IMR-90 (cell line): Measurements from ENCODE around the gene SNAPIN. TPM values are rescaled to one million over a fixed set of nuclear protein-coding genes. Genes with fewer than 3 reads are reported as not detected.

Experiments used
- ATAC-seq: fragments of 200-7000 bp; cut with Tn5 transposase; 2 replicates; pipeline ENCODE4 v1.9.1; 2020; ENCODE audit warnings: low read depth, mild to moderate bottlenecking, moderate library complexity
- BruUV-seq: library from RNA; stranded (reverse); fragments of 400-500 nt; replicated peaks from 2 replicates; lab custom pipeline; 2021; lab: Mats Ljungman, UMichigan
- CTCF ChIA-PET: fragments of 300-600 bp; formaldehyde crosslinking; extraction: SDS; loops from one replicate; lab custom pipeline; 2021; ENCODE audit warnings: antibody characterized with exemption; lab: Yijun Ruan, JAX
- POLR2A ChIA-PET: fragments of 300-600 bp; sonication (Branson Sonifier 250); formaldehyde crosslinking; loops from one replicate; lab custom pipeline; 2022; ENCODE audit warnings: antibody characterized with exemption; ENCODE audit not compliant: unreplicated experiment; lab: Charles Lee
- DNase-seq: peaks from one replicate; pipeline ENCODE4 v3.0.0; 2013
- H2AFZ ChIP-seq: replicated peaks from 2 replicates; pipeline ENCODE3; 2013; ENCODE audit warnings: low read length, mild to moderate bottlenecking; ENCODE audit not compliant: poor library complexity
- H2AK5ac ChIP-seq: 2 replicates; pipeline ENCODE4 v1.6.1; 2013; ENCODE audit warnings: low read depth, low read length, inconsistent platforms
- H2AK9ac ChIP-seq: replicated peaks from 2 replicates; pipeline ENCODE3; 2013; ENCODE audit warnings: mild to moderate bottlenecking, low read depth, low read length, moderate library complexity; ENCODE audit not compliant: poor library complexity
- H2BK120ac ChIP-seq: 2 replicates; pipeline ENCODE4 v1.6.1; 2013; ENCODE audit warnings: low read depth, low read length, inconsistent platforms
- H2BK15ac ChIP-seq: 3 replicates; pipeline ENCODE4 v1.6.1; 2013; ENCODE audit warnings: low read depth, low read length, inconsistent platforms
- H2BK20ac ChIP-seq: 2 replicates; pipeline ENCODE4 v1.6.1; 2013; ENCODE audit warnings: low read depth, mild to moderate bottlenecking, inconsistent platforms, low read length, moderate library complexity
- H2BK5ac ChIP-seq: 2 replicates; pipeline ENCODE4 v1.6.1; 2013; ENCODE audit warnings: mild to moderate bottlenecking, low read depth, low read length, inconsistent platforms; ENCODE audit not compliant: poor library complexity, severe bottlenecking
- H3K14ac ChIP-seq: replicated peaks from 2 replicates; pipeline ENCODE4 v1.6.1; 2013; ENCODE audit warnings: low read depth, low read length, inconsistent platforms
- H3K18ac ChIP-seq: 2 replicates; pipeline ENCODE4 v1.6.1; 2013; ENCODE audit warnings: low read depth, low read length, control low read depth
- H3K23ac ChIP-seq: 2 replicates; pipeline ENCODE4 v1.6.1; 2013; ENCODE audit warnings: low read depth, low read length, inconsistent platforms
- H3K27ac ChIP-seq: 2 replicates; pipeline ENCODE4 v1.5.1; 2013; ENCODE audit warnings: mild to moderate bottlenecking, control low read depth, low read length; ENCODE audit not compliant: insufficient read depth
- H3K27me3 ChIP-seq: 2 replicates; pipeline ENCODE4 v1.6.1; 2013; ENCODE audit warnings: low read length; ENCODE audit not compliant: control insufficient read depth, insufficient read depth
- H3K36me3 ChIP-seq: 2 replicates; pipeline ENCODE4 v1.6.1; 2013; ENCODE audit warnings: low read length, mixed read lengths; ENCODE audit not compliant: control insufficient read depth, insufficient read depth
- H3K4ac ChIP-seq: 2 replicates; pipeline ENCODE4 v1.6.1; 2013; ENCODE audit warnings: low read depth, low read length, inconsistent platforms
- H3K4me1 ChIP-seq: 2 replicates; pipeline ENCODE4 v1.6.1; 2013; ENCODE audit warnings: low read length, mixed read lengths; ENCODE audit not compliant: control insufficient read depth, insufficient read depth
- H3K4me2 ChIP-seq: 2 replicates; pipeline ENCODE4 v1.6.1; 2013; ENCODE audit warnings: low read depth, mild to moderate bottlenecking, control low read depth, low read length, moderate library complexity
- H3K4me3 ChIP-seq: 2 replicates; pipeline ENCODE4 v1.5.1; 2013; ENCODE audit warnings: low read depth, mild to moderate bottlenecking, control low read depth, low read length, moderate library complexity; ENCODE audit not compliant: insufficient read depth
- H3K56ac ChIP-seq: 2 replicates; pipeline ENCODE4 v1.6.1; 2013; ENCODE audit warnings: low read length, inconsistent platforms; ENCODE audit not compliant: insufficient read depth; ENCODE audit errors: extremely low read depth
- H3K79me1 ChIP-seq, 2 experiments: 2 replicates each; pipeline ENCODE4 v1.6.1; 2013; ENCODE audit warnings: low read length in 2 of 2, inconsistent platforms in 1 of 2, low read depth in 1 of 2
- H3K9ac ChIP-seq: 2 replicates; pipeline ENCODE4 v1.6.1; 2013; ENCODE audit warnings: low read depth, low read length, control low read depth
- H3K9me1 ChIP-seq: 2 replicates; pipeline ENCODE4 v1.6.1; 2013; ENCODE audit warnings: low read length, inconsistent platforms; ENCODE audit not compliant: insufficient read depth
- H3K9me3 ChIP-seq: 2 replicates; pipeline ENCODE4 v1.6.1; 2013; ENCODE audit warnings: low read length; ENCODE audit not compliant: control insufficient read depth, insufficient read depth
- H4K20me1 ChIP-seq: 2 replicates; pipeline ENCODE4 v1.6.1; 2013; ENCODE audit warnings: low read length, inconsistent platforms; ENCODE audit not compliant: insufficient read depth
- H4K5ac ChIP-seq: 2 replicates; pipeline ENCODE4 v1.6.1; 2013; ENCODE audit warnings: mild to moderate bottlenecking, low read depth, low read length, control low read depth
- H4K8ac ChIP-seq, 2 experiments: 2 replicates each; pipeline ENCODE4 v1.6.1; 2013; ENCODE audit warnings: low read depth in 2 of 2, low read length in 2 of 2, control low read depth in 1 of 2, inconsistent platforms in 1 of 2
- H4K91ac ChIP-seq: 2 replicates; pipeline ENCODE4 v1.6.1; 2013; ENCODE audit warnings: low read depth, low read length, inconsistent platforms; ENCODE audit not compliant: insufficient read depth
- BHLHE40 ChIP-seq: fragments of 150-350 bp; IDR thresholded peaks from 2 replicates; pipeline ENCODE4 v1.6.1; 2016; ENCODE audit warnings: mild to moderate bottlenecking, low read depth, low read length
- CEBPB ChIP-seq: IDR thresholded peaks from 2 replicates; pipeline ENCODE4 v1.6.1; 2012; ENCODE audit warnings: low read depth, low read length, improper control_type of control experiment
- CHD1 ChIP-seq: IDR thresholded peaks from 2 replicates; pipeline ENCODE4 v1.6.1; 2012; ENCODE audit warnings: low read depth, low read length, improper control_type of control experiment
- FOS ChIP-seq: fragments of 150-350 bp; IDR thresholded peaks from 2 replicates; pipeline ENCODE4 v1.6.1; 2016; ENCODE audit warnings: low read depth, low read length
- MXI1 ChIP-seq: IDR thresholded peaks from 2 replicates; pipeline ENCODE4 v1.6.1; 2012; ENCODE audit warnings: low read depth, mild to moderate bottlenecking, low read length, moderate library complexity, borderline replicate concordance
- NFE2L2 ChIP-seq: fragments of 150-350 bp; IDR thresholded peaks from 2 replicates; pipeline ENCODE4 v1.6.1; 2016; ENCODE audit warnings: low read depth, mild to moderate bottlenecking, low read length
- POLR2A ChIP-seq: IDR thresholded peaks from 2 replicates; pipeline ENCODE4 v1.6.1; 2012; ENCODE audit warnings: mild to moderate bottlenecking, low read depth, low read length
- RCOR1 ChIP-seq: IDR thresholded peaks from 2 replicates; pipeline ENCODE4 v1.6.1; 2012; ENCODE audit warnings: mild to moderate bottlenecking, low read length, improper control_type of control experiment; ENCODE audit not compliant: insufficient replicate concordance
- RFX5 ChIP-seq: IDR thresholded peaks from 2 replicates; pipeline ENCODE4 v1.8.0; 2012; ENCODE audit warnings: low read depth, mild to moderate bottlenecking, low read length, moderate library complexity
- SMC3 ChIP-seq: fragments of 150-350 bp; IDR thresholded peaks from 2 replicates; pipeline ENCODE4 v1.6.1; 2016; ENCODE audit warnings: low read depth, mild to moderate bottlenecking, antibody characterized with exemption, low read length, moderate library complexity
- WGBS, 2 experiments: methylation state at CpG; one replicate each; pipeline versions ENCODE4 v1.1.5 to v1.1.7; 2013; ENCODE audit warnings: missing lambda C conversion rate in 2 of 2; ENCODE audit not compliant: insufficient read length in 1 of 2; ENCODE audit errors: extremely low coverage in 2 of 2; 5-methylcytosine and 5-hydroxymethylcytosine counted together
- dilution Hi-C: fragments of 300-500 bp; cut with HindIII; formaldehyde crosslinking; loops from one replicate; pipeline ENCODE4 v1.14.3; 2018; ENCODE audit warnings: low sequenced_read_pairs; ENCODE audit not compliant: unreplicated experiment
- in situ Hi-C: fragments of 300-500 bp; cut with MboI; formaldehyde crosslinking; loops from 3 replicates; pipeline ENCODE4 v1.14.3; 2019; ENCODE audit warnings: low sequenced_read_pairs, inconsistent platforms, mixed read lengths
- intact Hi-C: fragments of 100-400 bp; cut with micrococcal nuclease; formaldehyde crosslinking; loops from 2 replicates; pipeline ENCODE4 v1.10.0; 2022
- polyA plus RNA-seq, 3 experiments: library from polyadenylated mRNA; depleted of rRNA; stranded (reverse); fragments of >200 nt; gene quantifications; 2 replicates each; pipeline ENCODE4 v1.2.3, GENCODE V29; 2012; ENCODE audit warnings: low replicate concordance in 1 of 3
- total RNA-seq: library from RNA; depleted of rRNA; stranded (reverse); fragments of >200 nt; gene quantifications from 2 replicates; pipeline ENCODE4 v1.2.3, GENCODE V29; 2012
- TF ChIP-seq, protein P1 (sequence below): conservative IDR thresholded peaks from 2 replicates; pipeline ENCODE4 v1.5.1; 2012; ENCODE audit warnings: mild to moderate bottlenecking, low read depth, low read length, improper control_type of control experiment
- TF ChIP-seq, protein P2 (sequence below): fragments of 150-350 bp; IDR thresholded peaks from 2 replicates; pipeline ENCODE4 v1.6.1; 2017; ENCODE audit warnings: mild to moderate bottlenecking, antibody characterized with exemption, low read length, low read depth

SNAPIN gene
- total and polyA plus RNA-seq, 2 of the 4 experiments (the other 2 are of a cell fraction), result 37.4 to 40.9 TPM

DNA sequence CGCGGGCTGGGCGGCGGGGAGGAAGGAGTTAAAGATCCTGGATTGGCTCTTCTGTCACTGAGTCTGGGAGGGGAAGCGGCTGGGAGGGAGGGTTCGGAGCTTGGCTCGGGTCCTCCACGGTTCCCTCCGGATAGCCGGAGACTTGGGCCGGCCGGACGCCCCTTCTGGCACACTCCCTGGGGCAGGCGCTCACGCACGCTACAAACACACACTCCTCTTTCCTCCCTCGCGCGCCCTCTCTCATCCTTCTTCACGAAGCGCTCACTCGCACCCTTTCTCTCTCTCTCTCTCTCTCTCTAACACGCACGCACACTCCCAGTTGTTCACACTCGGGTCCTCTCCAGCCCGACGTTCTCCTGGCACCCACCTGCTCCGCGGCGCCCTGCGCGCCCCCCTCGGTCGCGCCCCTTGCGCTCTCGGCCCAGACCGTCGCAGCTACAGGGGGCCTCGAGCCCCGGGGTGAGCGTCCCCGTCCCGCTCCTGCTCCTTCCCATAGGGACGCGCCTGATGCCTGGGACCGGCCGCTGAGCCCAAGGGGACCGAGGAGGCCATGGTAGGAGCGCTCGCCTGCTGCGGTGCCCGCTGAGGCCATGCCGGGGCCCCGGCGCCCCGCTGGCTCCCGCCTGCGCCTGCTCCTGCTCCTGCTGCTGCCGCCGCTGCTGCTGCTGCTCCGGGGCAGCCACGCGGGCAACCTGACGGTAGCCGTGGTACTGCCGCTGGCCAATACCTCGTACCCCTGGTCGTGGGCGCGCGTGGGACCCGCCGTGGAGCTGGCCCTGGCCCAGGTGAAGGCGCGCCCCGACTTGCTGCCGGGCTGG, 20.2 kb downstream of the SNAPIN start, which contains the start of gene NPR1 (continued):
- TF ChIP-seq SMC3, result no peak

DNA sequence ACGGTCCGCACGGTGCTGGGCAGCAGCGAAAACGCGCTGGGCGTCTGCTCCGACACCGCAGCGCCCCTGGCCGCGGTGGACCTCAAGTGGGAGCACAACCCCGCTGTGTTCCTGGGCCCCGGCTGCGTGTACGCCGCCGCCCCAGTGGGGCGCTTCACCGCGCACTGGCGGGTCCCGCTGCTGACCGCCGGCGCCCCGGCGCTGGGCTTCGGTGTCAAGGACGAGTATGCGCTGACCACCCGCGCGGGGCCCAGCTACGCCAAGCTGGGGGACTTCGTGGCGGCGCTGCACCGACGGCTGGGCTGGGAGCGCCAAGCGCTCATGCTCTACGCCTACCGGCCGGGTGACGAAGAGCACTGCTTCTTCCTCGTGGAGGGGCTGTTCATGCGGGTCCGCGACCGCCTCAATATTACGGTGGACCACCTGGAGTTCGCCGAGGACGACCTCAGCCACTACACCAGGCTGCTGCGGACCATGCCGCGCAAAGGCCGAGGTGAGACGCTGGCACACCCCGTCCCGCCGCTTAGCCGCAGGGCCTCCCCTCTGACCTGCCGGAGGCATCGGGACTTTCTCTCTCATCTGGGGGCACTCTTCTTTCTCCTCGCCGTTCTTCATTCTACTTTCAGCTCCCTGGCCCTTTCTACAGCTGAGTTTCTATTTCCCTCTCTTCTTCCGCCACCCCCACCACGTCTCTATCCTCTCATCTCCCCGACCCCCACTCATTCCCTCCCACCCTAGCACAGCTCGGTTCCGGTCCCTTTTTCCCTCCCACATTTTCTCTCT, 21.0 kb downstream of the SNAPIN start:
- Histone ChIP-seq H3K27ac (no peak overlapping the region), H2BK15ac (no peak overlapping the region), H2AK9ac (no peak overlapping the region), H4K91ac (no peak overlapping the region), H3K4me2 (peak overlapping the region; percentile 76), H4K5ac (no peak overlapping the region), H2BK120ac (no peak overlapping the region), H3K9me1 (no peaks in the 10 kb centered on the region), H2AFZ (peak overlapping the region; percentile 87), H3K27me3 (peaks cover 50% of the 10 kb centered on the region), H4K20me1 (no peaks in the 10 kb centered on the region), H3K9ac (no peak overlapping the region), H3K36me3 (no peaks in the 10 kb centered on the region), H3K4ac (no peak overlapping the region), H2AK5ac (no peak overlapping the region), H3K79me1 (no peaks in the 10 kb centered on the region), H3K56ac (no peak overlapping the region), H2BK20ac (no peak overlapping the region), H3K18ac (no peak overlapping the region), H3K4me3 (peak overlapping the region; percentile 38), H3K23ac (no peak overlapping the region), H3K14ac (no peak overlapping the region), H2BK5ac (no peak overlapping the region), H3K4me1 (peaks cover 7% of the 10 kb centered on the region; the same call in 1 of the 2 replicates), H3K9me3 (no peaks in the 10 kb centered on the region), H4K8ac (no peak overlapping the region)
- ATAC-seq (peak; percentile 48), DNase-seq (no peak)
- ChIA-PET CTCF (no interaction called here), POLR2A (no interaction called here)
- 5% methylated on average over 23 of the region's 73 CpGs; no CpG with 5 or more reads in 1 of the 2 experiments for WGBS, 2 experiments
- intact Hi-C loops (no loop called here), in situ Hi-C loops (loop anchor here (5.0 to 10.0 kb wide), 2 partner anchors 68 to 295 kb away; partner anchors contain the start of gene JTB), dilution Hi-C loops (no loop called here)
- no TSS peak for BruUV-seq
- TF ChIP-seq CEBPB (no peak), MXI1 (no peak), NFE2L2 (no peak), RCOR1 (no peak), RFX5 (no peak), SMC3 (no peak), CHD1 (no peak), BHLHE40 (no peak), FOS (no peak), POLR2A (no peak)
- TF ChIP-seq, protein P1, sequence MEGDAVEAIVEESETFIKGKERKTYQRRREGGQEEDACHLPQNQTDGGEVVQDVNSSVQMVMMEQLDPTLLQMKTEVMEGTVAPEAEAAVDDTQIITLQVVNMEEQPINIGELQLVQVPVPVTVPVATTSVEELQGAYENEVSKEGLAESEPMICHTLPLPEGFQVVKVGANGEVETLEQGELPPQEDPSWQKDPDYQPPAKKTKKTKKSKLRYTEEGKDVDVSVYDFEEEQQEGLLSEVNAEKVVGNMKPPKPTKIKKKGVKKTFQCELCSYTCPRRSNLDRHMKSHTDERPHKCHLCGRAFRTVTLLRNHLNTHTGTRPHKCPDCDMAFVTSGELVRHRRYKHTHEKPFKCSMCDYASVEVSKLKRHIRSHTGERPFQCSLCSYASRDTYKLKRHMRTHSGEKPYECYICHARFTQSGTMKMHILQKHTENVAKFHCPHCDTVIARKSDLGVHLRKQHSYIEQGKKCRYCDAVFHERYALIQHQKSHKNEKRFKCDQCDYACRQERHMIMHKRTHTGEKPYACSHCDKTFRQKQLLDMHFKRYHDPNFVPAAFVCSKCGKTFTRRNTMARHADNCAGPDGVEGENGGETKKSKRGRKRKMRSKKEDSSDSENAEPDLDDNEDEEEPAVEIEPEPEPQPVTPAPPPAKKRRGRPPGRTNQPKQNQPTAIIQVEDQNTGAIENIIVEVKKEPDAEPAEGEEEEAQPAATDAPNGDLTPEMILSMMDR, result no peak
- TF ChIP-seq, protein P2, sequence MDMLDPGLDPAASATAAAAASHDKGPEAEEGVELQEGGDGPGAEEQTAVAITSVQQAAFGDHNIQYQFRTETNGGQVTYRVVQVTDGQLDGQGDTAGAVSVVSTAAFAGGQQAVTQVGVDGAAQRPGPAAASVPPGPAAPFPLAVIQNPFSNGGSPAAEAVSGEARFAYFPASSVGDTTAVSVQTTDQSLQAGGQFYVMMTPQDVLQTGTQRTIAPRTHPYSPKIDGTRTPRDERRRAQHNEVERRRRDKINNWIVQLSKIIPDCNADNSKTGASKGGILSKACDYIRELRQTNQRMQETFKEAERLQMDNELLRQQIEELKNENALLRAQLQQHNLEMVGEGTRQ, result no peak
